IMR-90 (cell line): ENCODE results near the gene UQCC5. TPM values are rescaled to one million over a fixed set of nuclear protein-coding genes. Genes with fewer than 3 reads are reported as not detected.

Source experiments
- polyA plus RNA-seq, 3 experiments: library from polyadenylated mRNA; depleted of rRNA; stranded (reverse); fragments of >200 nt; gene quantifications; 2 replicates each; pipeline ENCODE4 v1.2.3, GENCODE V29; 2012; ENCODE audit warnings: low replicate concordance in 1 of 3
- total RNA-seq: library from RNA; depleted of rRNA; stranded (reverse); fragments of >200 nt; gene quantifications from 2 replicates; pipeline ENCODE4 v1.2.3, GENCODE V29; 2012
- TF ChIP-seq, protein P1 (sequence below): conservative IDR thresholded peaks from 2 replicates; pipeline ENCODE4 v1.5.1; 2012; ENCODE audit warnings: mild to moderate bottlenecking, low read depth, low read length, improper control_type of control experiment

Gene UQCC5
- total and polyA plus RNA-seq, 2 of the 4 experiments (the other 2 are of a cell fraction): 1.1 to 16.9 TPM

DNA sequence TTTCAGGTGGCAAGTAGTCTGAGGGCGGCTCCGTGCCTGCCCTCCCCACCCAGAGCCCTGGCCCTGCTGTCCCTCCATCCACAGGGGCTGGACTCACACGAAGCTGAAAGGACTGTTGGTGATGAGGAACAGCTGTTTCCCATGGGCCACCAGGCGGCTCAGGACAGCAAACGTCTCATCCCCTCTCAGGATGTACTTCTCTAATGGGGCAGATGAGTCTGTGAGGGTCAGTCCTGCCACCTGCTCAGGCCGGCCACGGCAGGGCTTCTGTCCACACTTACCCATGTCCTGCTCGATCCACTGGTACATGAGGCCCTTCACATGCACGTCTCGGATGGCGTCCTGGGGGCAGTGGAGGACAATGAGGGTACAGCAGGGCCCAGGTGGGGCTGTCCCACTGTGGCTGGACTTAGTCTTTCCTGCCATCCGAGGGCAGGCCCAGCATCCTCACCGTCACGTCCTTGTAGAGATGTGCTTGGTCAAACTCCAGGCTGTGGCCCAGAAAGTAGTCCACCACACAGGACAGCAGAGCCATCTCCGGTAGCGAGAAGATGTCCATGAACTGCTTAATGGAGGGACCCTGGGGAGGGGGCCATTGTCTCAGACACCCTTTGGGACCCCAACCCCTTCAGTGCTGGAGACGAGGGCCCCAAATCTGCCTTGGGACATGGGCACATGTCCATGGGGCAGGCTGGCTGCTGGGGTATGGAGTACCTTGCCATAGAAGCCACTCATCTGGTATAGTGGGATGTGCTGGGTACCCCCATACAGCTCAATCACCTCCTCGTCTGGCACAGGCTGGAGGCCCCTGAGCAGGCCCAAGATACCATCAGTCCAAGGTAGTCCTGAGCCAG lies 8.4 kb upstream of the UQCC5 start (continued):
- TF ChIP-seq, protein P1, sequence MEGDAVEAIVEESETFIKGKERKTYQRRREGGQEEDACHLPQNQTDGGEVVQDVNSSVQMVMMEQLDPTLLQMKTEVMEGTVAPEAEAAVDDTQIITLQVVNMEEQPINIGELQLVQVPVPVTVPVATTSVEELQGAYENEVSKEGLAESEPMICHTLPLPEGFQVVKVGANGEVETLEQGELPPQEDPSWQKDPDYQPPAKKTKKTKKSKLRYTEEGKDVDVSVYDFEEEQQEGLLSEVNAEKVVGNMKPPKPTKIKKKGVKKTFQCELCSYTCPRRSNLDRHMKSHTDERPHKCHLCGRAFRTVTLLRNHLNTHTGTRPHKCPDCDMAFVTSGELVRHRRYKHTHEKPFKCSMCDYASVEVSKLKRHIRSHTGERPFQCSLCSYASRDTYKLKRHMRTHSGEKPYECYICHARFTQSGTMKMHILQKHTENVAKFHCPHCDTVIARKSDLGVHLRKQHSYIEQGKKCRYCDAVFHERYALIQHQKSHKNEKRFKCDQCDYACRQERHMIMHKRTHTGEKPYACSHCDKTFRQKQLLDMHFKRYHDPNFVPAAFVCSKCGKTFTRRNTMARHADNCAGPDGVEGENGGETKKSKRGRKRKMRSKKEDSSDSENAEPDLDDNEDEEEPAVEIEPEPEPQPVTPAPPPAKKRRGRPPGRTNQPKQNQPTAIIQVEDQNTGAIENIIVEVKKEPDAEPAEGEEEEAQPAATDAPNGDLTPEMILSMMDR: no peak
